SJSA1 (cell line): ENCODE results near the gene RBM5. TPM values are rescaled to one million over a fixed set of nuclear protein-coding genes. Genes with fewer than 3 reads are reported as not detected.

Experiments
- DNase-seq, 2 experiments: peaks; one replicate each; pipeline ENCODE4 v3.0.0-alpha.2; 2015 to 2020; ENCODE audit warnings: low spot score in 2 of 2, low read depth in 1 of 2
- H3K27ac ChIP-seq: fragments of 250-450 bp; sonication (Bioruptor Pico); 2 replicates; pipeline ENCODE4 v1.5.1; 2020; ENCODE audit warnings: mild to moderate bottlenecking, moderate library complexity
- H3K27me3 ChIP-seq: fragments of 250-450 bp; sonication (Bioruptor Pico); replicated peaks from 2 replicates; pipeline ENCODE4 v1.5.1; 2020; ENCODE audit warnings: mild to moderate bottlenecking, moderate library complexity
- H3K36me3 ChIP-seq: fragments of 250-450 bp; sonication (Bioruptor Pico); 2 replicates; pipeline ENCODE4 v1.5.1; 2020; ENCODE audit warnings: mild to moderate bottlenecking
- H3K4me1 ChIP-seq: fragments of 250-450 bp; sonication (Bioruptor Pico); replicated peaks from 2 replicates; pipeline ENCODE4 v1.6.1; 2021; ENCODE audit warnings: mild to moderate bottlenecking
- H3K4me3 ChIP-seq: fragments of 250-450 bp; sonication (Bioruptor Pico); 2 replicates; pipeline ENCODE4 v1.5.1; 2020; ENCODE audit warnings: mild to moderate bottlenecking
- H3K9me3 ChIP-seq: fragments of 250-450 bp; sonication (Bioruptor Pico); replicated peaks from 2 replicates; pipeline ENCODE4 v1.5.1; 2020; ENCODE audit warnings: mild to moderate bottlenecking
- total RNA-seq: library from RNA; depleted of rRNA; stranded (reverse); fragments of >200 nt; shearing (Covaris generic); gene quantifications from 2 replicates; pipeline ENCODE4 v1.2.3, GENCODE V29; 2014

RBM5 gene
- total RNA-seq, 1 experiment from 2014 or later: 84.6 TPM

GRCh38 chr3:50124052-50124799 lies 35.5 kb downstream of the RBM5 start:
- Histone ChIP-seq H3K36me3 (peaks cover 30% of the 10 kb centered on the region), H3K9me3 (no peaks in the 10 kb centered on the region), H3K27ac (no peak overlapping the region), H3K4me1 (no peaks in the 10 kb centered on the region), H3K27me3 (no peaks in the 10 kb centered on the region), H3K4me3 (no peak overlapping the region)
- DNase-seq: no peak

GRCh38 chr3:50124800-50125178 lies 36.1 kb downstream of the RBM5 start:
- H3K4me3 ChIP-seq: no peak overlapping the region
- H3K27me3 ChIP-seq: no peaks in the 10 kb centered on the region
- peaks cover 26% of the 10 kb centered on the region for H3K36me3 ChIP-seq
- no peaks in the 10 kb centered on the region for H3K9me3 ChIP-seq
- DNase-seq: no peak
- no peak overlapping the region for H3K27ac ChIP-seq
- no peaks in the 10 kb centered on the region for H3K4me1 ChIP-seq

GRCh38 chr3:50125541-50126286 lies 37.0 kb downstream of the RBM5 start:
- no peak overlapping the region for H3K4me3 ChIP-seq
- H3K9me3 ChIP-seq: no peaks in the 10 kb centered on the region
- DNase-seq: no peak
- H3K4me1 ChIP-seq: no peaks in the 10 kb centered on the region
- no peaks in the 10 kb centered on the region for H3K27me3 ChIP-seq
- H3K36me3 ChIP-seq: peaks cover 17% of the 10 kb centered on the region
- H3K27ac ChIP-seq: no peak overlapping the region

GRCh38 chr3:50126287-50127211 lies 37.8 kb downstream of the RBM5 start:
- Histone ChIP-seq H3K4me1 (no peaks in the 10 kb centered on the region), H3K36me3 (peaks cover 9% of the 10 kb centered on the region), H3K27me3 (no peaks in the 10 kb centered on the region), H3K27ac (no peak overlapping the region), H3K4me3 (no peak overlapping the region), H3K9me3 (no peaks in the 10 kb centered on the region)
- no peak for DNase-seq

DNA sequence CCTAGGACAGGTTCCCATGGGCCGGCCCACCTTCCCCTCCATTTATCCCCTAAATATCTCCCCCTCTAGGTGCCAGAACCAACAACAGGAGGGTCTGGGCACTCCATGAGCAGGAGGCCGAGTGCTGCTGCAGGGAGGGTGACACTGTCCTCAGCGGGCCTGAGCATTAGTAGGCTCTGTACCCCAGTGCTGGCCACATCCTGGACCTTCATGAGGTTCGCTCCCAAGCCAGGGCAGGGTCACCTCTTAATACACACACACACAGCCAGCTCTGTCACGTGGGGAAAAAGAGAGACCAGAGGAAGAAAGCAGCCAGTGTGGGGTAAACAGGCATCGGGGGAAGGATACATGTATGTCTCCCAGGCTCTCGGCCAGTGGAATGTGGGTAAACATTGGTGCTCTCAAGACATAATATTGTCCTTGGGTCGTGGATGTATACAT lies 38.6 kb downstream of the RBM5 start:
- H3K4me1 ChIP-seq: no peaks in the 10 kb centered on the region
- no peak for DNase-seq
- H3K27ac ChIP-seq: no peak overlapping the region
- no peaks in the 10 kb centered on the region for H3K27me3 ChIP-seq
- peaks cover 1% of the 10 kb centered on the region for H3K36me3 ChIP-seq
- H3K9me3 ChIP-seq: no peaks in the 10 kb centered on the region
- H3K4me3 ChIP-seq: no peak overlapping the region

DNA sequence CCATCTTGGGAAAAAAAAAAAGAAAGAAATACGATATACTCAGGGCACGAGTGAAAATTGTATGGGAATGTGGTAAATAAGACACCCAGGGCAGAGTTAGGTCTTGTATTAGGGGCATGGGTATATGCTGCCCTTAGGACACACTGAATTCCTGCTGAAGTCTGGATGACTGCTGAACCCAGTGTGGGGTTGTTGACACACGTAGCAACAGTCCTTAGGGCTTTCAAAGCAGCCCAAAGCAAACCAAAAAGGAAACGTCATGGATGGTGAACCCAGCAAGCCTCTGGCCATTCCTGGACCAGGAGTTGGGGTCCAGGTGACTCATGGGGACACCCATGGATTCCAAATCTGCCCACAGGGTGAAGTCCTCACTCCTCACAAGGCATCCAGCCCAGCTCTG lies 39.3 kb downstream of the RBM5 start:
- no peaks in the 10 kb centered on the region for H3K9me3 ChIP-seq
- H3K4me1 ChIP-seq: no peaks in the 10 kb centered on the region
- H3K27me3 ChIP-seq: no peaks in the 10 kb centered on the region
- H3K36me3 ChIP-seq: no peaks in the 10 kb centered on the region
- no peak overlapping the region for H3K4me3 ChIP-seq
- H3K27ac ChIP-seq: no peak overlapping the region
- DNase-seq: no peak

- Histone ChIP-seq H3K4me3 (no peak overlapping the region), H3K9me3 (no peaks in the 10 kb centered on the region), H3K36me3 (no peaks in the 10 kb centered on the region), H3K27ac (no peak overlapping the region), H3K27me3 (no peaks in the 10 kb centered on the region), H3K4me1 (no peaks in the 10 kb centered on the region)
- no peak for DNase-seq
Observed at GRCh38 chr3:50130436-50130835, 41.7 kb downstream of the RBM5 start.

DNA sequence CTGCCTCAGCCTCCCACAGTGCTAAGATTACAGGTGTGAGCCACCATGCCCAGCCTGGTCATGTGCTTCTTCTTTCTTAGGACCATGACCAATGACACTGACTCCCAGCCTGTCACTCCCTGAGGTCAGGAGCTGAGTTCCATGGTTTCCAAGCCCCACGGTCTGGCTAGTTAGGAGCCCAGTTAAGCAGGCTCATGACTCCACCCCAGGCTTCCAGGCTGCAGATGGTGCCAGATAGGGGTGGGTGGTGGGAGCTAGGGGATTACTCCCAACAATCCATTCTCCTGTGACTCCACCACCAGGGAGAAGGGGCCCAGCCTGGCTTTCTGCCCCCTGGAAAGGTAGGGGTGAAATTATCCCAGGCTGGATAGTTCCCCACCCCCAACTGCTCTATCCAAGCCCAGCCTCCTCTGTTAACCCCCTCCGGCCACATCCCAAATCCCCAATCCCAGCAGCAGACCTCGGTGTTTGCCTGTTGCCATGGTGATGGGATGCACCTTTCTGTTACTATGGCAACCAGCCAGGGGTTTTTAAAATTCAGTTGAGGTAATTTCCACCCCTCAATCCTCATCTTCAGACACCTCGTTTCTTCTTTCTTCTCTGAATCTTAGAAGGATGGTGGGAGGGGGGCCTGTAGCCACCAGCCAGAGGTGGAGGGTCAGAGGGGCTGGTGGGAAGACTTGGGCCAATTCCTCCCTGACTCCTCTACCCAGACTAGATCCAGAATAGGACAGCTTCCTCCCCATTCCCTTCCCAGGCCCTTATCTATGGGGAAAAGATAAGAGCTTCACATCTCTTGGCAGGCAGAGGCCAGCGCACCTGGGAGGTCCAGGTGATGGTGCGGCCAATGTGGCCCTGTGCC lies 43.9 kb downstream of the RBM5 start:
- DNase-seq: no peak
- Histone ChIP-seq H3K27ac (no peak overlapping the region), H3K4me3 (no peak overlapping the region), H3K4me1 (no peaks in the 10 kb centered on the region), H3K9me3 (no peaks in the 10 kb centered on the region), H3K36me3 (no peaks in the 10 kb centered on the region), H3K27me3 (no peaks in the 10 kb centered on the region)

DNA sequence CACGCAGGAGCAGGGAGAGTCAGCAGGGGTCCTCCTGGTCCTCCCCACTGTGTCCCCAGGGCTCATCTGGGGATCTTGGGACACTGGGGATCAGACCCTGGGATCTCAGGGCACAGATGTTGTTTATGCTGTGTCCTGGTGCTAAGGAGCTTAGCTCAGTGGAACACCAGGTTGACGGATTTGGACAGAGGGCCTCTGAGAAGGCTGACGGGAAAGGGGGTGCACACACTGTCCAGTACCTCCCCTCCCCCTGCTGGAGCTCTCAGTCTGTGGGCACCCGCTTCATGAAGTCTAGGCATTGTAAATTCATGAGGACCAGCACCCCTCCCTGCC lies 44.5 kb downstream of the RBM5 start:
- no peaks in the 10 kb centered on the region for H3K27me3 ChIP-seq
- H3K9me3 ChIP-seq: no peaks in the 10 kb centered on the region
- DNase-seq: no peak
- H3K36me3 ChIP-seq: no peaks in the 10 kb centered on the region
- no peak overlapping the region for H3K4me3 ChIP-seq
- H3K4me1 ChIP-seq: no peaks in the 10 kb centered on the region
- H3K27ac ChIP-seq: no peak overlapping the region

- no peak overlapping the region for H3K4me3 ChIP-seq
- no peaks in the 10 kb centered on the region for H3K36me3 ChIP-seq
- no peaks in the 10 kb centered on the region for H3K4me1 ChIP-seq
- no peaks in the 10 kb centered on the region for H3K9me3 ChIP-seq
- H3K27ac ChIP-seq: no peak overlapping the region
- DNase-seq: no peak
- no peaks in the 10 kb centered on the region for H3K27me3 ChIP-seq
Observed at GRCh38 chr3:50134367-50134766, 45.6 kb downstream of the RBM5 start.

DNA sequence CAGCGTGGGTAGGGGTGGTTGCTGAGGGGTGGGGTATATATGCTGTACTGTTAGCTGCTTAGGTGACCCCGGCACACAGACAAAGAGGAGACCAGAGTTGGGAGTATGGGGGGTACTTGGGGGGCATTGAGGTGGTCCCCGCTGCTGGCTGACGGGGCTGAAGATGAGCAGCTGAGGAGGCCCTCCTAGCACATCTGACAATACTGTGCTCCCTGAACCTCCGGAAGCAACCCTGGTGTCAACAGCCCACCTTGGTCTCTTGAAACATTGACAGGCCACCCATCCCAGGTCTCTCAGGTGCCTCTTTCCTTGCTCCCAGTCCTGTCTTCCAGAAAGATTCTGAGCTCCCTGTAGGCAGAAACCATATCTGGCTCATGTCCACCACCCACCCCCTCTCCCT lies 47.2 kb downstream of the RBM5 start:
- no peak for DNase-seq
- H3K4me3 ChIP-seq: no peak overlapping the region
- H3K27me3 ChIP-seq: no peaks in the 10 kb centered on the region
- no peaks in the 10 kb centered on the region for H3K36me3 ChIP-seq
- no peaks in the 10 kb centered on the region for H3K4me1 ChIP-seq
- no peaks in the 10 kb centered on the region for H3K9me3 ChIP-seq
- H3K27ac ChIP-seq: no peak overlapping the region

DNA sequence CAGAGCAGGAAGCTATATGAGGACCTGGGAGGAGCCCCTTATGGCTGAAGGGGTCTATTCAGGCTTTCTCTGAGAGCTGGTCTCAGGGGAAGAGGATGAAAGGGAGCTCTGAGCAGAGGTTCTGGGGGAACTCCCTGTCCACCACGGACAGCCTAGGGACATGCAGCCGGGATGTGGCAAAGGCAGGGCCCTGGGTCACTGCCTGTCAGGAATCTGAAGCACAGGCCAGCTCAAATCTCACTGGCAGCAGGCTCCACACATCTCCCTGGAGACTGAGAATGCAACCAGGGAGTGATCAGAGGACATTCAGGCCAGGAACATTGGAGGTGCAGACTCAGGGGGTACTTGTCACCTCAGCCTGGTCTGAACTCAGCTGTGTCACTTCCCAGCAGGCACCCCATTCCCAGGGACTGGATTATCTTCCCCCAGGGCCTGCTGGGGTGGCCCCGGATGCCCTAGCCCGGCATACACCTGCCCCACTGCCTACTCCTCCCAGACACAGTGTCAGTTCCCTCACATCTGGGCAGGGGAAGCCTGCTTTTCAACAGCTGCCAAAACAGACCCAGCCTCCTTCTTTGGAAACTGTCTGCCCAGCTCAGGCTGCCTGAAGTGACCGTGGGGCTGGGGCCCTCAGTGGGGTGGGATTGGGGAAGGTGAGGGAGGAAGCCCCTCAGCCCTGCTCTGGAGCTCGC lies 48.1 kb downstream of the RBM5 start:
- Histone ChIP-seq H3K36me3 (no peaks in the 10 kb centered on the region), H3K4me3 (no peak overlapping the region), H3K27me3 (no peaks in the 10 kb centered on the region), H3K9me3 (no peaks in the 10 kb centered on the region), H3K27ac (no peak overlapping the region), H3K4me1 (no peaks in the 10 kb centered on the region)
- no peak for DNase-seq

GRCh38 chr3:50137531-50137930 lies 48.8 kb downstream of the RBM5 start:
- Histone ChIP-seq H3K27ac (no peak overlapping the region), H3K4me1 (no peaks in the 10 kb centered on the region), H3K4me3 (no peak overlapping the region), H3K36me3 (no peaks in the 10 kb centered on the region), H3K27me3 (no peaks in the 10 kb centered on the region), H3K9me3 (no peaks in the 10 kb centered on the region)
- no peak for DNase-seq
